Superior temporal gyrus (tissue), 1 donor: ENCODE results near the gene NPAS3.

ENCODE experiments used
- DNase-seq: peaks from one replicate; pipeline ENCODE4 v3.0.0-alpha.2; 2016; ENCODE audit errors: extremely low spot score

Gene NPAS3

GRCh38 chr14:33317675-33318074 lies 379.0 kb downstream of the NPAS3 start:
- no peak for DNase-seq

GRCh38 chr14:33323979-33324378 lies 385.3 kb downstream of the NPAS3 start:
- DNase-seq, result no peak

GRCh38 chr14:33331176-33331949 lies 392.7 kb downstream of the NPAS3 start:
- DNase-seq, result no peak

- DNase-seq, result peak; percentile 91
Measured at GRCh38 chr14:33332497-33332896, 393.8 kb downstream of the NPAS3 start.

GRCh38 chr14:33335366-33335765 lies 396.7 kb downstream of the NPAS3 start:
- DNase-seq, result no peak

- no peak for DNase-seq
Measured at GRCh38 chr14:33342299-33342974, 403.8 kb downstream of the NPAS3 start.

- DNase-seq, result no peak
Measured at GRCh38 chr14:33343016-33343415, 404.3 kb downstream of the NPAS3 start.

- DNase-seq, result no peak
Measured at GRCh38 chr14:33347796-33348195, 409.1 kb downstream of the NPAS3 start.

GRCh38 chr14:33348510-33348909 lies 409.8 kb downstream of the NPAS3 start:
- peak; percentile 57 for DNase-seq

GRCh38 chr14:33349871-33350270 lies 411.2 kb downstream of the NPAS3 start:
- DNase-seq, result no peak

GRCh38 chr14:33350366-33350990 lies 411.8 kb downstream of the NPAS3 start:
- no peak for DNase-seq

- no peak for DNase-seq
Measured at GRCh38 chr14:33352821-33353220, 414.1 kb downstream of the NPAS3 start.

- no peak for DNase-seq
Measured at GRCh38 chr14:33356181-33356580, 417.5 kb downstream of the NPAS3 start.

- DNase-seq, result peak; percentile 77
Measured at GRCh38 chr14:33357225-33358010, 418.7 kb downstream of the NPAS3 start.

- no peak for DNase-seq
Measured at GRCh38 chr14:33359288-33359881, 420.7 kb downstream of the NPAS3 start.

- no peak for DNase-seq
Measured at GRCh38 chr14:33362934-33363333, 424.3 kb downstream of the NPAS3 start.

GRCh38 chr14:33363682-33364081 lies 425.0 kb downstream of the NPAS3 start:
- DNase-seq, result no peak

- peak; percentile 67 for DNase-seq
Measured at GRCh38 chr14:33364466-33364865, 425.8 kb downstream of the NPAS3 start.

- DNase-seq, result no peak
Measured at GRCh38 chr14:33369041-33369440, 430.4 kb downstream of the NPAS3 start.

GRCh38 chr14:33369972-33370371 lies 431.3 kb downstream of the NPAS3 start:
- DNase-seq, result no peak

GRCh38 chr14:33370426-33370825 lies 431.7 kb downstream of the NPAS3 start:
- no peak for DNase-seq

GRCh38 chr14:33375196-33375595 lies 436.5 kb downstream of the NPAS3 start:
- no peak for DNase-seq
